Measurements from ENCODE around the gene USP36.
"Not testable (repeated sequence)": the region's sequence is repeated elsewhere in the genome, so short reads cannot be mapped to it uniquely, and the experiment has no call there.

- TF ChIP-seq CTCF (IDR thresholded peaks at IDR 0.05; ENCODE audit: low read length); EZH2 (optimal IDR thresholded peaks at IDR 0.05; ENCODE audit: low read depth, low read length): not testable (repeated sequence)
Observed at GRCh38 chr17:78867046-78867445, 26.4 kb upstream of the USP36 start.
